Smooth muscle cell (in vitro differentiated cells): ENCODE measurements around the gene WDR20. TPM values are rescaled to one million over a fixed set of nuclear protein-coding genes. Genes with fewer than 3 reads are reported as not detected.
"Not testable (repeated sequence)": the region's sequence is repeated elsewhere in the genome, so short reads cannot be mapped to it uniquely, and the experiment has no call there.

Experiments used
- DNase-seq: peaks from one replicate; lab custom pipeline; 2025; ENCODE audit not compliant: unreplicated experiment; lab: John Stamatoyannopoulos, UW
- H2AFZ ChIP-seq: fragments of 200-600 bp; sonication (generic); 2 replicates; pipeline ENCODE4 v1.6.0; 2016; ENCODE audit warnings: antibody characterized with exemption, low read depth, mild to moderate bottlenecking
- H3F3A ChIP-seq: fragments of 200-600 bp; sonication (generic); 2 replicates; pipeline ENCODE4 v1.6.0; 2017; ENCODE audit warnings: antibody characterized with exemption, low read depth
- H3K27ac ChIP-seq: fragments of 200-600 bp; sonication (generic); 2 replicates; pipeline ENCODE4 v1.5.1; 2016; ENCODE audit warnings: low read depth, mild to moderate bottlenecking
- H3K27me3 ChIP-seq: fragments of 200-600 bp; sonication (generic); 2 replicates; pipeline ENCODE4 v1.6.1; 2016; ENCODE audit warnings: low read depth, mild to moderate bottlenecking
- H3K36me3 ChIP-seq: fragments of 200-600 bp; sonication (generic); 2 replicates; pipeline ENCODE4 v1.5.1; 2016; ENCODE audit warnings: low read depth
- H3K4me1 ChIP-seq: fragments of 200-600 bp; sonication (generic); 2 replicates; pipeline ENCODE4 v1.5.1; 2016; ENCODE audit warnings: low read depth
- H3K4me2 ChIP-seq: fragments of 200-600 bp; sonication (generic); 2 replicates; pipeline ENCODE4 v1.6.0; 2016; ENCODE audit warnings: mild to moderate bottlenecking
- H3K4me3 ChIP-seq: fragments of 200-600 bp; sonication (generic); 2 replicates; pipeline ENCODE4 v1.5.1; 2016; ENCODE audit warnings: mild to moderate bottlenecking
- H3K79me2 ChIP-seq: fragments of 200-600 bp; sonication (generic); 2 replicates; pipeline ENCODE4 v1.6.0; 2016; ENCODE audit warnings: low read depth, mild to moderate bottlenecking
- H3K9ac ChIP-seq: fragments of 200-600 bp; sonication (generic); 2 replicates; pipeline ENCODE4 v1.6.0; 2016; ENCODE audit warnings: low read depth
- H3K9me3 ChIP-seq: fragments of 200-600 bp; sonication (generic); replicated peaks from 2 replicates; pipeline ENCODE4 v1.5.1; 2016; ENCODE audit warnings: low read depth
- H4K20me1 ChIP-seq: fragments of 200-600 bp; sonication (generic); 2 replicates; pipeline ENCODE4 v1.6.0; 2016; ENCODE audit warnings: low read depth
- WGBS: methylation state at CpG from one replicate; pipeline ENCODE4 v1.1.7; 2016; ENCODE audit warnings: low lambda C conversion rate; 5-methylcytosine and 5-hydroxymethylcytosine counted together
- polyA plus RNA-seq: library from polyadenylated mRNA; unstranded; fragments of >200 nt; fragmentation: Nextera tagmentation; extraction: Ambion mirVana; gene quantifications from 2 replicates; pipeline ENCODE4 v1.2.1, GENCODE V29; 2016
- total RNA-seq: library from RNA; depleted of rRNA; stranded (reverse); fragments of >200 nt; gene quantifications from 2 replicates; pipeline ENCODE4 v1.2.3, GENCODE V29; 2014
- TF ChIP-seq, protein P1 (sequence below): fragments of 200-600 bp; sonication (generic); IDR thresholded peaks from 2 replicates; pipeline ENCODE4 v1.5.1; 2017; ENCODE audit warnings: borderline replicate concordance, mild to moderate bottlenecking, antibody characterized with exemption; ENCODE audit not compliant: insufficient read depth, poor library complexity, severe bottlenecking

Gene WDR20
- total and polyA plus RNA-seq, 2 experiments from 2014 or later: 12.0 to 19.4 TPM

DNA sequence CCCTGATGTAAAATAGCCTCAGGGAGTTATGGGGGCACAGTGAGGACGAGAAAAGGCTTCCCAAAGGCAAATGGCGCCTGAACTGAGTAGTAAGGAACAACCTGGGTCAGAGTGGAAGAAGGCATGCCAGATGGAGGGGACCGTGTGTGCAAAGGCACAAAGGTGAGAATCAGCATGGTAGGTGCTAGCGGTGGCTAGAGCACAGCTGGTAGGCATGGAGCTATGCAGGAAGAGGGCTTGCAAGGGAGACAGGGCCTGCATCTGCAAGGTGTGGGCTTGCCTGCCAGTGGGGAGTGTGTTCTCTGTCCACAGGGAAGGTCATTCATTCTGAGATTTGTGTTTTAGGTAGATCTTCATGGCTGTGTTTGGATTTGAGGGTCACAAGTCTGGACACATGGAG, 34.3 kb upstream of the WDR20 start:
- H2AFZ ChIP-seq: no peak overlapping the region
- 90% methylated on average over 4 of the region's 4 CpGs for WGBS

DNA sequence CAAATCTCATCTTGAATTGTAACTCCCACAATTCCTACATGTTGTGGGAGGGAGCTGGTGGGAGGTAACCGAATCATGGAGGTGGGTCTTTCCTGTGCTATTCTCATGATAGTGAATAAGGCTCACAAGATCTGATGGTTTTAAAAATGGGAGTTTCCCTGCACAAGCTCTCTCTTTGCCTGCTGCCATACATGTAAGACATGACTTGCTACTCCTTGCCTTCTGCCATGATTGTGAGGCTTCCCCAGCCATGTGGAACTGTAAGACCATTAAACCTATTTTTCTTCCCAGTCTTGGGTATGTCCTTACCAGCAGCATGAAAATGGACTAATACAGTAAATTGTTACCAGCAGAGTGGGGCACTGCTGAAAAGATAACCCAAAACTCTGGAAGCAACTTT, 30.4 kb upstream of the WDR20 start:
- 100% methylated on average over 1 of the region's 1 CpG for WGBS
- not testable (repeated sequence) for H3K9me3 ChIP-seq, H3K79me2 ChIP-seq, H3K36me3 ChIP-seq, H4K20me1 ChIP-seq, H3F3A ChIP-seq, H3K4me2 ChIP-seq, H2AFZ ChIP-seq, H3K4me3 ChIP-seq, H3K4me1 ChIP-seq, H3K27me3 ChIP-seq, H3K9ac ChIP-seq, H3K27ac ChIP-seq, DNase-seq

More for the DNA sequence above, 34.3 kb upstream of the WDR20 start:
- Histone ChIP-seq H3K79me2 (no peaks in the 10 kb centered on the region), H3K36me3 (no peaks in the 10 kb centered on the region), H3F3A (no peaks in the 10 kb centered on the region), H3K9me3 (no peaks in the 10 kb centered on the region), H3K27ac (no peak overlapping the region), H3K4me1 (no peaks in the 10 kb centered on the region), H3K4me3 (no peak overlapping the region), H3K4me2 (no peak overlapping the region), H3K27me3 (no peaks in the 10 kb centered on the region), H3K9ac (no peak overlapping the region), H4K20me1 (no peaks in the 10 kb centered on the region)
- DNase-seq: no peak
- TF ChIP-seq, protein P1, sequence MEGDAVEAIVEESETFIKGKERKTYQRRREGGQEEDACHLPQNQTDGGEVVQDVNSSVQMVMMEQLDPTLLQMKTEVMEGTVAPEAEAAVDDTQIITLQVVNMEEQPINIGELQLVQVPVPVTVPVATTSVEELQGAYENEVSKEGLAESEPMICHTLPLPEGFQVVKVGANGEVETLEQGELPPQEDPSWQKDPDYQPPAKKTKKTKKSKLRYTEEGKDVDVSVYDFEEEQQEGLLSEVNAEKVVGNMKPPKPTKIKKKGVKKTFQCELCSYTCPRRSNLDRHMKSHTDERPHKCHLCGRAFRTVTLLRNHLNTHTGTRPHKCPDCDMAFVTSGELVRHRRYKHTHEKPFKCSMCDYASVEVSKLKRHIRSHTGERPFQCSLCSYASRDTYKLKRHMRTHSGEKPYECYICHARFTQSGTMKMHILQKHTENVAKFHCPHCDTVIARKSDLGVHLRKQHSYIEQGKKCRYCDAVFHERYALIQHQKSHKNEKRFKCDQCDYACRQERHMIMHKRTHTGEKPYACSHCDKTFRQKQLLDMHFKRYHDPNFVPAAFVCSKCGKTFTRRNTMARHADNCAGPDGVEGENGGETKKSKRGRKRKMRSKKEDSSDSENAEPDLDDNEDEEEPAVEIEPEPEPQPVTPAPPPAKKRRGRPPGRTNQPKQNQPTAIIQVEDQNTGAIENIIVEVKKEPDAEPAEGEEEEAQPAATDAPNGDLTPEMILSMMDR: no peak

DNA sequence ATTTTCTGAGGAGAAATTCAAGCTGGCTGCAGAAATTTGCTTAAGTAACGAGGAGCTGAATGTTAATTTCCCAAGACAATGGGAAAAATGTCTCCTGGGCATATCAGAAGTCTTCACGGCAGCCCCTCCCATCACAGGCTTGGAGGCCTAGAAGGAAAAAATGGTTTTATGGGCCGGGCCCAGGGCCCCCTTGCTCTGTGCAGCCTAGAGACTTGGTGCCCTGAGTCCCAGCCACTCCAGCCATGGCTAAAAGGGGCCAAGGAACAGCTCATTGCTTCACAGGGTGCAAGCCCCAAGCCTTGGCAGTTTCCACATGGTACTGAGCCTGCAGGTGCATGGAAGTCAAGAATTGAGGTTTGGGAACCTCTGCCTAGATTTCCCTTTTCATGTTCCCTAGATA, 28.6 kb upstream of the WDR20 start:
- Histone ChIP-seq H3K27me3 (no peaks in the 10 kb centered on the region), H3K4me2 (no peak overlapping the region), H3K4me3 (no peak overlapping the region), H3K9me3 (no peaks in the 10 kb centered on the region), H3K36me3 (no peaks in the 10 kb centered on the region), H3F3A (no peaks in the 10 kb centered on the region), H3K79me2 (no peaks in the 10 kb centered on the region), H3K27ac (no peak overlapping the region), H4K20me1 (no peaks in the 10 kb centered on the region), H3K9ac (no peak overlapping the region), H2AFZ (no peak overlapping the region), H3K4me1 (no peaks in the 10 kb centered on the region)
- 96% methylated on average over 3 of the region's 3 CpGs for WGBS
- DNase-seq: no peak
- TF ChIP-seq, protein P1: no peak

DNA sequence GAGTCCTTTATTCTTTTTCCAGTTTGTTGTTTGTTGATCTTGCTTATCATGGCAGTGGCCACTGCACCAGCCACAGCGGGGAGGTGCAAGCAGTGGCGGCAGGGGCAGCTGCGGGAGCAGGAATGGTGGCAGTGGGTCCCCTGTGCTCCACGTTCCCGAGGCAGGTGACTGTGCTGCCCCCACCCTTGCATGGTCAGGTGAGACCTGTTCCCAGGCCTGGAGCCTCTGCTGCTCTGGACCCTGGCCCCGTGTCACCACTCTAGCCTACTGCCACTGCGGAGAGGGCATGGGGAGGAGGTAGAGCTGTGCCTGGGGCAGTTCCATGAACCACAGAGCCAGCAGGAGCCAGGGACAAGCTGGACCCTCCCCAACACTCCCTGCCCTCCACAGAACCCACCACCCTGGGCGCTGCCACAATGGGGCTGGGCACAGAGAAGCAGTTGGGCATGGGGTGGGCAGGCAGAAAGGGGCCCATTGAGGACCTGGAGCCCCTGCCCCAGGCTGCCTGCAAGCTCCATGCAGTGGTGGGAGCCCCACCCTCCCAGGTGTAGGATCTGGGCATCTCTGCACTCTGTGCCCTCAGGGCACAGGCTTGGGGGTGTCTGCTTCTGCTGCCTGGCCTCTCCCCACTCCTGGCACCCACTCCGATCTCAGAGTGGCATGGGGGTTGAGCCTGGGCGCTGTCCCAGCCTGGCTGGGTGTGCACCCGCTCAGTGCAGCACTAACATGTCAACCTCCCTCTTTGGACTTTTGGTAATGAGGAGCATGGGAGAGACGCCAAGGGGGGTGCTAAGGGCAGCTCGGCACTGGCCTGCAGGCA, 23.1 kb upstream of the WDR20 start:
- 94% methylated on average over 13 of the region's 13 CpGs for WGBS
- Histone ChIP-seq H3K79me2 (no peaks in the 10 kb centered on the region), H3K9ac (no peak overlapping the region), H3K4me1 (no peaks in the 10 kb centered on the region), H3F3A (no peaks in the 10 kb centered on the region), H3K27me3 (no peaks in the 10 kb centered on the region), H4K20me1 (no peaks in the 10 kb centered on the region), H3K27ac (no peak overlapping the region), H2AFZ (no peak overlapping the region), H3K9me3 (no peaks in the 10 kb centered on the region), H3K36me3 (no peaks in the 10 kb centered on the region), H3K4me3 (no peak overlapping the region), H3K4me2 (no peak overlapping the region)
- DNase-seq: no peak
- TF ChIP-seq, protein P1: no peak
